Ovary (tissue), 9 donors: Measurements from ENCODE around the gene PROP1. TPM values are rescaled to one million over a fixed set of nuclear protein-coding genes. Genes with fewer than 3 reads are reported as not detected.

Experiments
- DNase-seq, 5 donors: peaks; one replicate each; pipeline ENCODE4 v3.0.0-alpha.2; 2019 to 2020
- H3K27ac ChIP-seq, 2 donors: fragments of 200-600 bp; one replicate each; pipeline versions ENCODE4 v1.5.1 to v1.8.0; 2019 to 2022
- H3K27me3 ChIP-seq: fragments of 200-600 bp; one replicate; pipeline ENCODE4 v1.8.0; 2022
- H3K36me3 ChIP-seq: fragments of 200-600 bp; sonication (generic); one replicate; pipeline ENCODE4 v1.5.1; 2019
- H3K4me1 ChIP-seq: one replicate; pipeline ENCODE4 v1.8.1; 2013; ENCODE audit warnings: mild to moderate bottlenecking, moderate library complexity; ENCODE audit not compliant: insufficient read depth
- H3K4me3 ChIP-seq: fragments of 200-600 bp; sonication (generic); one replicate; pipeline ENCODE4 v1.5.1; 2017
- H3K9me3 ChIP-seq, 2 donors: fragments of 200-600 bp in 1 of 2; sonication (generic) in 1 of 2; one replicate each; pipeline versions ENCODE4 v1.5.1 to v1.8.1; 2013 to 2019; ENCODE audit warnings: mild to moderate bottlenecking in 1 of 2, moderate library complexity in 1 of 2
- EP300 ChIP-seq: sonication (generic); formaldehyde crosslinking; IDR thresholded peaks from one replicate; pipeline ENCODE4 v1.6.1; 2017; ENCODE audit warnings: antibody characterized with exemption
- POLR2A ChIP-seq: fragments of 450-650 bp; IDR thresholded peaks from one replicate; pipeline ENCODE4 v1.6.1; 2017; ENCODE audit warnings: antibody characterized with exemption, mild to moderate bottlenecking, moderate library complexity
- WGBS, 3 donors: extraction: QIAGEN DNeasy Blood & Tissue Kit in 1 of 3; methylation state at CpG; one replicate each; pipeline versions ENCODE4 v1.1.5 to v1.1.7; 2013 to 2017; 5-methylcytosine and 5-hydroxymethylcytosine counted together
- intact Hi-C, 4 donors: fragments of 100-400 bp; cut with DNase I; formaldehyde crosslinking; loops; one replicate each; pipeline versions ENCODE4 v1.11.0 to v1.15.1; 2022 to 2023
- polyA plus RNA-seq, 2 donors: library from polyadenylated mRNA; stranded (reverse); fragments of 200-250 nt in 1 of 2; fragments of 350-450 nt in 1 of 2; fragmentation: Illumina TruSeq in 1 of 2; extraction: RNeasy Lipid Tissue Mini Kit (QIAGEN cat#74804) in 1 of 2; gene quantifications; one replicate each; pipeline ENCODE4 v1.2.3, GENCODE V29; 2013 to 2014
- total RNA-seq, 7 donors: library from RNA; depleted of rRNA in 2 of 7; stranded (reverse); fragments of >200 nt in 2 of 7; fragmentation: NEBNext Ultra II Directional in 3 of 7; extraction: Animal tissue kit (Norgen Biotek cat#: 25700) in 3 of 7; gene quantifications; one replicate each; pipeline versions ENCODE4 v1.1.0 to v1.2.4, GENCODE V29; 2016 to 2023
- TF ChIP-seq, protein P1 (sequence below), 3 donors: fragments of 450-650 bp in 2 of 3; fragments of 200-600 bp in 1 of 3; IDR thresholded peaks; one replicate each; pipeline versions ENCODE4 v1.5.1 to v1.8.0; 2016 to 2022; ENCODE audit warnings: antibody characterized with exemption in 3 of 3, mild to moderate bottlenecking in 1 of 3
- donor health status: DM: no; HTN: no; CAD: no; lungs with moderate emphysema.
- donor health status: DM: no; HTN: no; CAD: no.
- donor health status: Bipolar disorder and iron deficiency.
- donor health status: DM: yes; HTN: yes; CAD: no.
- donor health status: DM: no; HTN: no; CAD: no.
- donor health status: DM: yes; HTN: yes; CAD: no.

The PROP1 gene
- total and polyA plus RNA-seq, 9 donors: not detected

DNA sequence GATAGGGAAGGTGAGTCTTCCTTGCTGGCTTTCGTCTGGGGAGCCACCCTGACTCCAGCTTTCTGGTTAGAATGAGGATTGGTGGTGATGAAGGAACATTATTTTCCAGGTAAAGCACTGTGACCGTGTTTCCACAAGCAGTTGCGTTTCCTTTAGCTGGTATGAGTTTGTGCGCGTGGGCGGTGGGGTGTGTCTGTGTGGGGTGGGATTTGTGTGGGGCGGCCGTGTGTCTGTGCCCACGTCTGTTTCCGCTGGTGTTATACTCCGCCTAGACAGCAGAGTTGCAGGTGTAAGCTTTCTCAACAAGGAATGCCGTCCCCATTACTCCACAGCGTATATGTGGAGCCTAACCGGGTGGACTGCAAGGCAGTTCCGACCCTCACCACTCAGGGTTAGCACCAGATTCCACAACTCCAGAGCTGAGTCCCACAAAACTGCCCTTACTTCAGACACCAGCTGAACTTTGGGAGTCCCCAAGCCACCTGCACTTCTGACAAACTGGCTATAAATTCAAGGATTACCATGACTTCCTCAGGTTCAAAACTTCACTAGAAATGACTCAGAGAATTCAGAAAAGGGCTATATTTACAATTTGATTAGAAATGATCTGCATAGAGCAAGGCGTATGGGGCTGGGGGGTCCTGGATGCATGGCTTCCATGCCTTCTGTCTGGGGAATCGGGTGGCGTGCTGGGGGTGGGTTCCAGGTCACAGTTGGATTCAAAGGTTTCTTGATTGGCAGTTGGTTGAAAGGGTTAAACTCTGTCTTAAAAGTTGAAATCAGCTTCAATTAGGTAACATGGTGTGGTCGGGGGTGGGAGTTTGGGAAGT, 29.8 kb downstream of the PROP1 start:
- WGBS, 3 donors: 65 to 73% (median 72%) methylated on average over 19 of the region's 19 CpGs
- intact Hi-C loops: no loop called here
- Histone ChIP-seq H3K27me3 (no peaks in the 10 kb centered on the region), H3K4me1 (peaks cover 1% of the 10 kb centered on the region), H3K36me3 (no peaks in the 10 kb centered on the region), H3K9me3 (no peaks in the 10 kb centered on the region), H3K27ac (no peak overlapping the region), H3K4me3 (no peak overlapping the region)
- no peak for DNase-seq
- TF ChIP-seq EP300 (no peak), POLR2A (no peak)
- TF ChIP-seq, protein P1, sequence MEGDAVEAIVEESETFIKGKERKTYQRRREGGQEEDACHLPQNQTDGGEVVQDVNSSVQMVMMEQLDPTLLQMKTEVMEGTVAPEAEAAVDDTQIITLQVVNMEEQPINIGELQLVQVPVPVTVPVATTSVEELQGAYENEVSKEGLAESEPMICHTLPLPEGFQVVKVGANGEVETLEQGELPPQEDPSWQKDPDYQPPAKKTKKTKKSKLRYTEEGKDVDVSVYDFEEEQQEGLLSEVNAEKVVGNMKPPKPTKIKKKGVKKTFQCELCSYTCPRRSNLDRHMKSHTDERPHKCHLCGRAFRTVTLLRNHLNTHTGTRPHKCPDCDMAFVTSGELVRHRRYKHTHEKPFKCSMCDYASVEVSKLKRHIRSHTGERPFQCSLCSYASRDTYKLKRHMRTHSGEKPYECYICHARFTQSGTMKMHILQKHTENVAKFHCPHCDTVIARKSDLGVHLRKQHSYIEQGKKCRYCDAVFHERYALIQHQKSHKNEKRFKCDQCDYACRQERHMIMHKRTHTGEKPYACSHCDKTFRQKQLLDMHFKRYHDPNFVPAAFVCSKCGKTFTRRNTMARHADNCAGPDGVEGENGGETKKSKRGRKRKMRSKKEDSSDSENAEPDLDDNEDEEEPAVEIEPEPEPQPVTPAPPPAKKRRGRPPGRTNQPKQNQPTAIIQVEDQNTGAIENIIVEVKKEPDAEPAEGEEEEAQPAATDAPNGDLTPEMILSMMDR (IDR thresholded peaks at IDR 0.05): no peak

DNA sequence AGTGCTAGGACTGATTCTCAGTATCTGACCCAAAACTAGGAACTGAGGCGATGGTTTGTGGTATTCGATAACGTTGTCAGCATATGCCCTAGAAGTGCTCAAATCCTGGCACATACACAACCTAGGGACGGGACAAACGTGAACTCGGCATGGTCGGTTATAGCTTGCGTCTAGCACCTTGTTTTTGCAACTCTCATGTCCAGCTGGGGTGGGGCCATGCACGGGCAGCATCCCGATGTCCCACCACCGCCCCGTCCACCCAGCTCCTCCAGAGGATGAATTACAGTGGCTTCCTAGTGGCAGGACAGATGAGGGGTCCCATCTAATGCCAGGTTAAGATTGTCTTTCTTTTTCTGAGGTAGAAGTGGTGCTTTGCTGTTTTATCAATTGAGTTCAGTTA, 31.6 kb downstream of the PROP1 start:
- no peaks in the 10 kb centered on the region for H3K9me3 ChIP-seq
- intact Hi-C loops: no loop called here
- no peaks in the 10 kb centered on the region for H3K27me3 ChIP-seq
- no peak for DNase-seq
- H3K27ac ChIP-seq: no peak overlapping the region
- WGBS, 3 donors: 91 to 94% (median 91%) methylated on average over 12 of the region's 12 CpGs
- no peak overlapping the region for H3K4me3 ChIP-seq
- TF ChIP-seq EP300 (no peak), POLR2A (no peak)
- TF ChIP-seq, protein P1 (IDR thresholded peaks at IDR 0.05): no peak
- no peaks in the 10 kb centered on the region for H3K36me3 ChIP-seq
- peaks cover 1% of the 10 kb centered on the region for H3K4me1 ChIP-seq

DNA sequence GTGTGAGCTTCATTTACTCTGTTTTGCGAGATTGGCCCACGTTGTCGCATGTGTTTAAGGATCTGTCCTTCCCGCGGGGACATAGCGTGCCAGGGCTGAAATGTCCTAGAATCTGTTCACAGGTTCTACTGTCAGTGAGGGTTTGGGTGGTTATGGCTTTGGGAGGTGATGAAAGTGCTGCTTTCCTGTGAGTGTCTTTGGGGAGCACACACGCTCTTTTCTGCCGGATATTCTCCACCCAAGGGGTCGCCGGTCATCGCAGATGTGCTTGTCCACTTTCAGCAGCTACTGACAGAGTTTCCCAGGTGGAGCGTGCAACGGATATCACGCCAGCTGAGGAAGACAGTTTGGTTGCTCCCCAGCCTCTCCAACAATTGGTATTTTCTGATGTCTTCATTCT, 32.1 kb downstream of the PROP1 start:
- Histone ChIP-seq H3K4me3 (no peak overlapping the region), H3K4me1 (peaks cover 1% of the 10 kb centered on the region), H3K27me3 (no peaks in the 10 kb centered on the region), H3K9me3 (no peaks in the 10 kb centered on the region), H3K27ac (no peak overlapping the region), H3K36me3 (no peaks in the 10 kb centered on the region)
- DNase-seq: no peak
- 89 to 92% (median 91%) methylated on average over 14 of the region's 14 CpGs for WGBS, 3 donors
- TF ChIP-seq POLR2A (no peak), EP300 (no peak)
- TF ChIP-seq, protein P1 (IDR thresholded peaks at IDR 0.05): no peak
- intact Hi-C loops: no loop called here

DNA sequence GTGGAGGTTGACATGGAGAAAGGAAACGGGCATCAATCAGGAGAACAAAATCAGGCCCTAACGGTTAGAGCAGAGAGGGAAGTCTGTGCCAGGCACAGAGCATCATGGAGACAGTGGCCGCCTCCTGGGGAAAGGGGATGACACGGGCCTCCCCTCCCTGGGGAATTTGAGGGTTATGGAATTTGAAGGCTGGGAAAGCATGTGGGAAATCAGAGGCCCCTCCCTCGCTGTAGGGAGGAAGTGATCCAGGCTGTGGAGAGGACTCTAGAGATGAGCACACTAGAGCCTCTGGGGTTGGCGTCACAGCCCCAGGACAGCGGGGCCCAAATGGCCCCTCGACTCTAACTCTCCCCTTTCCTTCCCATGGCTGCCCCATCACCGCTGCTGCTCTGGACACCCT, 36.7 kb downstream of the PROP1 start:
- no peak for TF ChIP-seq EP300
- TF ChIP-seq POLR2A: no peak
- TF ChIP-seq, protein P1 (IDR thresholded peaks at IDR 0.05): no peak
- H3K4me3 ChIP-seq: no peak overlapping the region

More for the DNA sequence above, 36.7 kb downstream of the PROP1 start:
- DNase-seq: no peak
- Histone ChIP-seq H3K9me3 (no peaks in the 10 kb centered on the region), H3K27ac (no peak overlapping the region), H3K27me3 (no peaks in the 10 kb centered on the region), H3K36me3 (no peaks in the 10 kb centered on the region), H3K4me1 (no peaks in the 10 kb centered on the region)
- intact Hi-C loops: no loop called here
- WGBS, 3 donors: 75 to 79% (median 77%) methylated on average over 9 of the region's 9 CpGs
